Measurements from ENCODE around the gene NRXN2.

- TF ChIP-seq CTCF (IDR thresholded peaks at IDR 0.05; ENCODE audit: low read depth, low read length) (no peak), POLR2A (IDR thresholded peaks at IDR 0.05; ENCODE audit: extremely low read depth, insufficient read length) (no peak), MAX (IDR thresholded peaks at IDR 0.05; ENCODE audit: low read depth, low read length) (no peak), MYC (IDR thresholded peaks at IDR 0.05; ENCODE audit: low read depth, low read length) (no peak)
Measured at GRCh38 chr11:64679846-64680245, 43.2 kb downstream of the NRXN2 start.
